Heart left ventricle (tissue), 13 donors: ENCODE results near the gene AGBL5.

Experiments used
- CTCF ChIP-seq, 12 donors: fragments of 200-600 bp; sonication (generic) in 4 of 12; IDR thresholded peaks; one replicate each; pipeline versions ENCODE4 v1.5.0 to v1.8.0; 2018 to 2022; ENCODE audit warnings: antibody characterized with exemption in 12 of 12, mild to moderate bottlenecking in 5 of 12
- POLR2A ChIP-seq, 2 donors: fragments of 450-650 bp; IDR thresholded peaks; one replicate each; pipeline ENCODE4 v1.6.1; 2017; ENCODE audit warnings: antibody characterized with exemption in 2 of 2, mild to moderate bottlenecking in 2 of 2, moderate library complexity in 2 of 2
- donor health status: ischemic (EF 13 %, LVEDD 7.1; RV severe dilation, severe dysfunction).
- donor health status: DM: no; HTN: yes; CAD: no.
- donor health status: DM: no; HTN: no; CAD: no.
- donor health status: ischemic (EF 25% LVEDD 6.9; RV normal size, moderate dysfunction).
- donor health status: ischemic (EF 25% LVEDD 5.7; RV mildly dilated, moderate dysfunction).
- donor health status: ischemic (EF 35%, LVEDD 5.7; RV mildly dilated, moderate dysfunction).
- donor health status: nonischemic (EF 11% LVEDD 7.7; RV severe dilation, severe dysfunction).
- donor health status: DM: yes; HTN: yes; CAD: no.
- donor health status: PGD.
- donor health status: ischemic (EF 29% LVEDD 5.4; RV normal size, mild dysfunction).
- donor health status: nonischemic (EF 23%, LVEDD 6.1; RV moderate dilation, normal function).

GRCh38 chr2:27019931-27020855 lies 31.3 kb upstream of the AGBL5 start:
- TF ChIP-seq CTCF (IDR thresholded peaks at IDR 0.05) (no peak), POLR2A (IDR thresholded peaks at IDR 0.05) (no peak)
